Renal cortical epithelial cell (primary cell): ENCODE measurements around the gene PIAS2. TPM values are rescaled to one million over a fixed set of nuclear protein-coding genes. Genes with fewer than 3 reads are reported as not detected.
A peak's percentile ranks its signal among the peaks of the same experiment; 100 is the strongest.
"Not testable (repeated sequence)": the region's sequence is repeated elsewhere in the genome, so short reads cannot be mapped to it uniquely, and the experiment has no call there.

ENCODE experiments used
- DNase-seq: peaks from one replicate; pipeline ENCODE4 v3.0.0-alpha.2; 2011; ENCODE audit warnings: low read depth
- total RNA-seq: library from RNA; depleted of rRNA; stranded (reverse); fragments of >200 nt; gene quantifications from 2 replicates; pipeline ENCODE4 v1.2.3, GENCODE V29; 2014

The PIAS2 gene
- total RNA-seq, 1 donor from 2014 or later: 36.4 TPM

DNA sequence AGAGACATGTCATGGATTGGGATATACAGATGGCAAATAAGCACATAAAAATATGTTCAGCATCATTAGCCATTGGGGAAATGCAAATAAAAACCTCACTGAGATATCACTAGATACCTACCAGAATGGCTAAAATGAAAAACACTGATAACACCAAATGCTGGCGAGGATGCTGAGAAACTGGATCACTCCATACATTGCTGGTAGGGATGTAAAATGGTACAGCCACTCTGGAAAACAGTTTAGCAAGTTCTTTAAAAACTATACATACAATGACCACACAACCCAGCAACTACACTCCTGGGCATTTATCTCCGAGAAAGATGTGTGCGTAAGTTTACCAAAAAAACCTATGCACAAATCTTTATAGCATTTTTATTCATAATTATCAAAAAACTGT, 13.9 kb downstream of the PIAS2 start:
- DNase-seq: no peak

DNA sequence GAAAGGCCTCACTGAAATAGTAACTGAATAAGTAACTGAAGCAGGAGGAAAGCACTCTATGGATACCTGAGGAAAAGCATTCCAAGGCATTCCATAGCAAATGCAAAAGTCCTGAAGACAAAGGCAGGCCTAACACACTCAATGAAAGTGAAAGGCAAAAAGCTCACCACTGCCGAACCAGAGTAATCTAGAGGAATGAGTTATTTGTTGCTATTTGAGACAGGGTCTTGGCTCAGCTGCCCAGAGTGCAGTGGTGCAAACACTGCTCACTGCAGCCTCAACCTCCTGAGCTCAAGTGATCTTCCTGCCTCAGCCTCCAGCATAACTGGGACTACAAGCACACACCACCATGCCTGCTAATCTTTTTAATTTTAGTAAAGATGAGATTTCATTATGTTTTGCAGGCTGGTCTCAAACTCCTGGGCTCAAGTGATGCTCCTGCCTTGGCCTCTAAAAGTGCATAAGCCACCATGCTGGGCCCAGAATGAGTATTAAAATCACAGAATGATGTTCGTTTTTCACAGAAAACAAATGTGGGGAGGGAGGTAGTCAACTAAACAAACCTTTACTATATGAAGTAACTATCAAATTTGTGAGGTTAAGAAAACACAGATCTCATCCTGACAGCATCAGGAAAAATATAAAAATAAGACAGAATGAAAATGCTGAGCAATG, 17.9 kb downstream of the PIAS2 start:
- DNase-seq: peak; percentile 47

- DNase-seq: no peak
These were observed 23.2 kb downstream of the PIAS2 start for GRCh38 chr18:46894124-46894523.

DNA sequence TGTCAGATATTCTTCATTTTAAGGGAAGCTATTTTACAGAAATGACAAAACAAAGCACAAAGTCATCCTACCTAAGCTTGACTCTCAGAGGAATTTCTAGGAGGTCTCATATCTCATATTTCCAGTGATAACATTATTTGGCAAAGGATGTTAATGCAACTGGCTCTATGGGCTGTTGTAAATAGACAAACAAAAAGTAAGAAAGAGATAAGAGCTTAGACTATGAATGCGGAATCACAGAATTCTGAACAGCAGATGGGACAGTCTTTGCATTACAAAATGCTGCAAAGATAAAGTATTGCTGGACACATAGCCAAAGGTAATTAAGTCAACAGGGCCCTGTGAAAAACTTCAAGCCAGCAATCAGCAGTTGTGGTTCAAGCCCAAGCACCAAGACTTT, 23.9 kb downstream of the PIAS2 start:
- no peak for DNase-seq

- no peak for DNase-seq
These were observed 24.5 kb downstream of the PIAS2 start for GRCh38 chr18:46892842-46893241.

DNA sequence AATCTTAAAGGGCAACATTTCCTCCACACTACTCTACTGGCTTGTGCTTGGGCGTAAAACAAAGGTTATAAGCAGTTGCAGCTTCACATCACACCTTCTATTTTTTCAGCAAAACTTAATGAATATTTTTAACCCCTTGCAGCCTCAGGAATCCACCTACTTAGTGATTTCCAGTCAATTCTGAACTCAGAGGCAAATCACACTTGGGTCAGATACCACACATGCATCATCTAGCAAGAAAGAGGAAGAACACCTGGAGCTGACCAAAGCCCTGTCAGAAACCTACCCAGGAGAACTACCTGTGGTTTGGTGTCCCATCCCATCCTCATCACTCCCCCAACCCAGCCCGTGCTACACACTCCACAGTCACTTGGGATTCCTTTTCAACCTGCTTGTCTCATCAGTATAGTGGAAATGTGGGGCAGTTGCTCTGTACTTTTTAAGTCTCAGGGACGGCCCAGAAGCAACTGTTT, 25.5 kb downstream of the PIAS2 start:
- no peak for DNase-seq

DNA sequence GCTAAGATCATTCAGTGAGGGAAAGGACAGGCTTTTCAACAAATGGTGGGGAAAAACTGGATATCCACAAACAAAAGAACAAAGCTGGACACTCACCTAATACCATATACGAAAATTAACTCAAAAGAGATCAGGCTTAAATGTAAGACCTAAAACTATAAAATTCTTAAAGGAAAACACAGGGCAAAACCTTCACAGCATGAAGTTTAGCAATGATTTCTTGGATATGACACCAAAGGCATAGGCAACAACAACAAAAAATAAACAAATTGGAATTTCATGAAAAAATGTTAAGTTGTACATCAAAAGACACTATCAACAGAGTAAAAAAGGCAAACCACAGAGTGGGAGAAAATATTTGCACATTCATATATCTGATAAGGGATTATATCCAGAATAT, 28.3 kb downstream of the PIAS2 start:
- no peak for DNase-seq

GRCh38 chr18:46886893-46887292, 30.4 kb downstream of the PIAS2 start:
- DNase-seq: no peak

DNA sequence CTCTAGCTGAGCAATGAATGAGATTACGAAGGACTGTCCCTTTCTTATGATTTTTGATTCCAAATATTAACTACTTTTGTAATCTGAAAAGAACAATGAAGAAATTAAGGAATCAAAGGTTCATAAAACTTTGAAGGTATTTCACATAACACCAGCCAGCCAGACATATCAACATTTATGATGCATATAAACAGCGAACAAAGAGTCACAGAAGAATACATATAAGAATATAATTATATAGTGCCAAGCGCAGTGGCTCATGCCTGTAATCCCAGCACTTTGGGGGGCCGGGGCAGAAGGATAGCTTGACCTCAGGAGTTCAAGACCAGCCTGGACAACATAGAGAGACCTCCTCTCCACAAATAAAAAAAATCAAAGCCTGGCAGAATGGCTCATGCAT, 34.1 kb downstream of the PIAS2 start:
- no peak for DNase-seq

GRCh38 chr18:46877329-46877987, 39.8 kb downstream of the PIAS2 start:
- no peak for DNase-seq

GRCh38 chr18:46868169-46868921, 49.0 kb downstream of the PIAS2 start:
- no peak for DNase-seq

DNA sequence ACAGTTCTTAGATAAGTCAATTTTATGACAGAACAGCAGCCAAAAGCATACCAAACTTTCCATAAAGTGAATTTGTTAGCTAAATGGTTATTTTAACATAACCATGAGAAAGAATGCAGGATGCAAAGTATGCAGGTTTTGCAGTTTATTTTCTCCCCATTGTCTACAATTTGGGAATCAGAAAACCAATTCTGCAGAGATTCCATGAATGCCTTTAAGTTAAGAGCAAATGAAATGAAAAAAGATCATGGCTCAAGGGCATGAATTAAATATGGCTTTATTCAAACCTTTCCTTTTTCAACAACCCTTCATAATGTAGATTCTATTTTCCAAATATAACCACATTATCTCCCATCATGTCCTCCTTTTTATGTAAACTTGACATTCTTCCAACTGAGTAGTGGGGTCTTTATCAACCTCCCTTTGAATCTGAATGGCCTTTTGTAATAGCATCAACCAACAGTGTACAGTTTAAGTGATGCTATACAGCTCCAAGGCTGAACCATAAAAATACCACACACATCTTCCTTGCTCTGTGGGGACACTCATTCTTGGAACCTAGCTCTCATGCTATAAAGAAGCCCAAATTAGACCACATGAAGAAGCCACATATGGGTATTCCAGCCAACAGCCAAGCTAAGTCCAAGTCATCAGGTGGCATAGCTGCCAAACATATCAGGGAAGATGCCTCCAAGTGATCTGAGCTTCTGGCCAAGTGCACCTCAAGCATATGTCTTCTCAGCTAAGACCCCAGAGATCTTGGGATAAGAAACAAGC, 49.8 kb downstream of the PIAS2 start:
- DNase-seq: no peak

DNA sequence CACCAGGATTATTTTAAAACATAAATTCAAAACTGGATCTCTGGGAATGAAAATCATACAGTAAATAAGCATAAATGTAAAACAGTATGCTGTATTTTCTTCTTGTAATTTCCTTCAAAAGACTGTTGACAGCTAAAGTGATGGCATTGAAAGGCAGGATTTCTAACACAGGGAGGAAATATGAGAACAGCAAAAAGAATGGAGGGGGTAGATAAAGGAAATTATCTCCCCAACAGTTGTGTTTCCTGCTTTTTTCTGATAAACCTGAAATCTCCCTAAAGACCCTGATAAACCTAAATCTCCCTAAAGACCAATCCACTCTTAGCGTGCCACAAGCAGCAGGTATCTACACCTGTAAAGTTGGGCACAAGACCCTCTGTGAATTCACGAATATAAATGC, 50.8 kb downstream of the PIAS2 start:
- no peak for DNase-seq

DNA sequence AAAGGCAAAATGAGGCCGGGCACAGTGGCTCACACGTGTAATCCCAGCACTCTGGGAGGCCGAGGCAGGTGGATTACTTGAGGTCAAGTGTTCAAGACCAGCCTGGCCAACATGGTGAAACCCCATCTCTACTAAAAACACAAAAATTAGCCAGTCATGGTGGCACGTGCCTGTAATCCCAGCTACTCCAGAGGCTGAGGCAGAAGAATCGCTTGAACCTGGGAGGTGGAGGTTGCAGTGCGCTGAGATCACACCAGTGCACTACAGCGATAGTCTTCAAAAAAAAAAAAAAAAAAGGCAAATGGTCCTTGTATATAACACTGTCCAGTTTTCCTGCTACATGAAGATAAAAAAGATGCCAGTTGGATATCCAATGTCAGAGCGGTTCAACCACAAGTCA, 52.1 kb downstream of the PIAS2 start:
- not testable (repeated sequence) for DNase-seq

DNA sequence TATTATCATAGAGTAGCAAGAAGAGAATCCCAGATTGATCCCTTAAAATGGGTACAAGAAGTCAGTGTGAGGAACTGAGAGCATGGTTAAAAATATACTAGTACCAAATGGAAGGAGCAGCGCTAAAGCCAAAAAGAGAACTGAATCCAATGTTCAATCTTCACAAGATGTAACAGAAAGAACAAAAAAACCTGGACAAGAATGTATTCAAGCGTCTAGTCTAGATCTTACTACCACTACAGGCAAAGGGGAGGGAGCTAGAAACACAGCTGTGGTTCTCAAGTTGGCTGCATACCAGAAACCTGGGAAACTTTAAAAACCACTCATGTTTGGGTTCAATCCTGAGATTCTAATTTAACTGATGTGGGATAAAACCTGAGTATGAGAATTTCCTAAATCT, 57.5 kb downstream of the PIAS2 start:
- peak; percentile 8 for DNase-seq

DNA sequence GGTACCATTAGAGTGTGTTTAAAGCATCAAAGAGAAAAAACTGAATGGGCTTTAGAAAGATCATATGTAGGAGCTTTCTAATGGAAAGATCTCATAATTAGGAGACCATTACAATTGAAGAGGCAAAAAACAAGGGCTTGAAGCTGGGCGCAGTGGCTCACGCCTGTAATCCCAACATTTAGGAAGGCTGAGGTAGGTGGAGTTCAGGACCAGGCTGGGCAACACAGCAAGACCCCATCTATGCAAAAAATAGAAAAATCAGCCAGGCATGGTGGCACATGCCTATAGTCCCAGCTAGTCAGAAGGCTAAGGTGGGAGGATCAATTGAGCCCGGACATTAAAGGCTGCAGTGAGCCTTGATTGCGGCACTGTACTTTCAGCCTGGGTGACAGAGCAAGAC, 59.0 kb downstream of the PIAS2 start:
- no peak for DNase-seq

DNA sequence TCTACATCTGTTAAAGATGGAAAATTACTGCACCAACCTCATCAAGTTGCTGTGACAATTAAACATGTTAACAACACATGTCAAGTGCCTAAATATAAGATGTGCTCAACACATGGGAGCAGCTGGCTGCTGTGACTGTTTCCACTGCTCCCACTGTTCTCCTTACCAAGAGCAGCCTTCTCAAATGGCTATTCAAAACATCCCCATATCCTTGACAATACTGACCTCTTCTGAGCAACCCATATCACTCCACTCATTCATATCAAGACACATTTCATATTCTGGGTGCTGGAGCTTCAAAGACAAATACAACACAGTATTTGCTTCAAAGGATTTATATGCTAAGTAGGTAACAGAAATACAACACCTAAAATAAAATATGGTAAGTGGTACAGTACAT, 60.3 kb downstream of the PIAS2 start:
- no peak for DNase-seq

GRCh38 chr18:46849007-46849406, 68.3 kb downstream of the PIAS2 start:
- DNase-seq: no peak

DNA sequence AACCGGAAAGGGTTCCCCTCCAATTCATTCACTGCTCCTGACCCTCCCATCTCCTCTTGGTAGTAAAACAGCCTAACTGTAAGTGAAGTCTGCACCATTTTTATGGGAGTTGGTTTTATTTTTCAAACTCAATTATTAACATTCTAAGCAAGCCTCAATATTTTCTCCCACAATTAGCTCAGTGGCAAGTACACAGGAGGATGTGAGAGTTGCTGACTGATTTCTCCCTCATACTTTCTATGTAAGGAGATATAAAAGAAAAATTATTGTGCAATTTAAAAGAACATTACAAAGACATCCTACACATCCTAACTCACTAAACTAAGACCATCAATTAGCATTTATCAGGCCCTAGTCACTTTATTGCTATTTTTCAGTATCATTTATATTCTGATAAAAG, 73.9 kb downstream of the PIAS2 start:
- DNase-seq: no peak

- DNase-seq: no peak
These were observed 74.7 kb downstream of the PIAS2 start for GRCh38 chr18:46842583-46842982.

GRCh38 chr18:46833899-46834298, 83.4 kb downstream of the PIAS2 start:
- no peak for DNase-seq

- no peak for DNase-seq
These were observed 84.5 kb downstream of the PIAS2 start for GRCh38 chr18:46832849-46833248.
